ENCODE measurements around the gene GRID2. TPM values are rescaled to one million over a fixed set of nuclear protein-coding genes. Genes with fewer than 3 reads are reported as not detected.
A peak's percentile ranks its signal among the peaks of the same experiment; 100 is the strongest.

GRID2 gene
- total RNA-seq, 4 donors from 2014 or later, result 0.16 TPM; not detected in 3

DNA sequence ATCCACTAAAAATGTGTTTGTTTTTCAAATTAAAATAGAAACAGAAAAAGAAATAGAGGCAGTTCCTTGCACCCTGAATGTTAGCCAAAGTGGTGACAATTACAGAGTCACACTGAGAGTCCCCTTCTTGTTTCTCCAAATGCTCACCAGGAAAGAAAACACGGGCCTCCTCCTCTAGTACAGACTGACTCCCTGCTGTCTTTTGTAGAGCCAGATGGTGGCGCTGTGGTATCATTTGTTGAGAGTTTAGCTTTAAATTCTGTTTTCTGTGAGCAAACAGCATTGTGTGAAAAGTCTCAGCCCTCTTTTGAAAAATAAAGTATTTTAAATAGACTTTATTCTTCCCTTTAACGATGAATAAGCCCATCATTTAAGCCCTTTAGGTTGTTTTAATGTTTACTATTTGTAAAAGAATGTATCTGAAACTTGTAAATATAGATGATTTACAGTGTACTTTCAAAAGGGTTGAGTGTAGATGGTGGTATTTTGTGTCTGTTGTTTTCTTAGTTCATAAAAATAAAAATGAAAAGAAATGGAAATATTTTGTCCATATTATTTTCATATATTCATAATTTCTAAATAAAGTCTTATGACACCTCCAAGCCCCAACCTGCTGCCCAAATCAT is 1487.9 kb downstream of the GRID2 start:
- in situ Hi-C loops (cut with MboI; ENCODE audit: low pct_ligation_motif_present in 1 of 4, low pct_unique_long_range_greater_than_20kb in 1 of 4, low sequenced_read_pairs in 3 of 4), result loop anchor here in 2 of 4 donors (25.0 kb wide), 2 partner anchors 346 to 596 kb away; no protein-coding TSS in a partner anchor

DNA sequence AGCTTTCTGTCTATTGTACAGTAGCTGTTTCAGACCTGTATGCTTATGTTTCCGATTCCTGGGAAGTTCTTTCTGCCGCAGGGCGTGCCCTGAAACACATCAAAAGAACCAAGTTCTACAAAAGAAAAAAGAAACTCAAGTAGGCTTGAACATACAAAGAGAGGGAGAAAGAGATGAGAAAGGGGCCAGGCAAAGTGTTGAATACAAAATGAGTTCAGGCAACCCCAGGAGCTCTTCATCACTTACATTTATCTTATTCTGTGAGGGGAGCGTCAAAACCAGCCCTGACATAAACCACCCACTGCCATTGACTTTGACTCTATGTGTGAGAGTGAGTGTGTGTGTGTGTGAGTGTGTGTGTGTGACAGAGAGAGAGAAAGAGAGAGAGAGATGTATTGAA is 1498.3 kb downstream of the GRID2 start:
- TF ChIP-seq EP300 (IDR thresholded peaks at IDR 0.05; ENCODE audit: low read depth), result no peak
- TF ChIP-seq POLR2A (IDR thresholded peaks at IDR 0.05), result no peak
- no peak for TF ChIP-seq POLR2AphosphoS5 (IDR thresholded peaks at IDR 0.05)
- TF ChIP-seq, protein P1, sequence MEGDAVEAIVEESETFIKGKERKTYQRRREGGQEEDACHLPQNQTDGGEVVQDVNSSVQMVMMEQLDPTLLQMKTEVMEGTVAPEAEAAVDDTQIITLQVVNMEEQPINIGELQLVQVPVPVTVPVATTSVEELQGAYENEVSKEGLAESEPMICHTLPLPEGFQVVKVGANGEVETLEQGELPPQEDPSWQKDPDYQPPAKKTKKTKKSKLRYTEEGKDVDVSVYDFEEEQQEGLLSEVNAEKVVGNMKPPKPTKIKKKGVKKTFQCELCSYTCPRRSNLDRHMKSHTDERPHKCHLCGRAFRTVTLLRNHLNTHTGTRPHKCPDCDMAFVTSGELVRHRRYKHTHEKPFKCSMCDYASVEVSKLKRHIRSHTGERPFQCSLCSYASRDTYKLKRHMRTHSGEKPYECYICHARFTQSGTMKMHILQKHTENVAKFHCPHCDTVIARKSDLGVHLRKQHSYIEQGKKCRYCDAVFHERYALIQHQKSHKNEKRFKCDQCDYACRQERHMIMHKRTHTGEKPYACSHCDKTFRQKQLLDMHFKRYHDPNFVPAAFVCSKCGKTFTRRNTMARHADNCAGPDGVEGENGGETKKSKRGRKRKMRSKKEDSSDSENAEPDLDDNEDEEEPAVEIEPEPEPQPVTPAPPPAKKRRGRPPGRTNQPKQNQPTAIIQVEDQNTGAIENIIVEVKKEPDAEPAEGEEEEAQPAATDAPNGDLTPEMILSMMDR (IDR thresholded peaks at IDR 0.05), result no peak
- DNase-seq, result no peak
- Histone ChIP-seq H3K4me1 (no peaks in the 10 kb centered on the region), H3K27ac (no peak overlapping the region), H3K9me3 (no peaks in the 10 kb centered on the region), H3K36me3 (no peaks in the 10 kb centered on the region), H3K27me3 (no peaks in the 10 kb centered on the region), H3K4me3 (no peak overlapping the region)
- WGBS, 2 donors (ENCODE audit: low coverage in 1 of 2), result 83 to 93% methylated on average over 2 to 4 of the region's 4 CpGs
- intact Hi-C loops (cut with DNase I; ENCODE audit: low total_unique reads), result no loop called here
- in situ Hi-C loops (cut with MboI; ENCODE audit: low pct_ligation_motif_present in 1 of 4, low pct_unique_long_range_greater_than_20kb in 1 of 4, low sequenced_read_pairs in 3 of 4), result loop anchor here in 1 of 4 donors (25.0 kb wide), 1 partner anchor 335 kb away; no protein-coding TSS in a partner anchor

More for the DNA sequence above, 1487.9 kb downstream of the GRID2 start:
- Histone ChIP-seq H3K27me3 (no peaks in the 10 kb centered on the region), H3K27ac (no peak overlapping the region), H3K4me3 (no peak overlapping the region), H3K9me3 (no peaks in the 10 kb centered on the region), H3K4me1 (peaks cover 0 to 6% (median 0%) of the 10 kb centered on the region in 4 donors), H3K36me3 (no peaks in the 10 kb centered on the region)
- WGBS, 2 donors (ENCODE audit: low coverage in 1 of 2), result 0 to 3% methylated on average over 3 of the region's 3 CpGs
- no peak for TF ChIP-seq POLR2AphosphoS5 (IDR thresholded peaks at IDR 0.05)
- TF ChIP-seq, protein P1 (IDR thresholded peaks at IDR 0.05), result peak; percentile 70 to 82 (median 74)
- peak; percentile 64 for DNase-seq
- intact Hi-C loops (cut with DNase I; ENCODE audit: low total_unique reads), result no loop called here

DNA sequence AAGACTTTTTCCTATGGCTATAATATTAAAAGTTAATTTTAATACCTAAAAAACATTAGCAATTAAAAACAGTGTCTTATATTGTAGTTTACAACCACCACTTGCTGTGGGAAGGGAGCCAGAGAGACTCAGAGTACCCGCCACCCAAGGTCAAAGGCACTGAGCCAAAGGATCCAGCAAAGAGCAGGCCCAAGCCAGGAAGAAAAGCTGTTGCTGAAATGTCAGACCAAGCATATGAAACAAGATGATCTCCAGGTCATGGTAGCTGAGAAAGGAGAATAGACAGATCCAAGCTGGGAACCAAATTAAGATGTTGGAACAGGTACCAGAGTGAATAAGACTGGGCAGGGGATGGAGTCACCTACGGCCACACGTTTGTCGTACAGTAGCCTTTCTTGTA is 1506.0 kb downstream of the GRID2 start:
- no peak overlapping the region for H3K4me3 ChIP-seq
- no peaks in the 10 kb centered on the region for H3K27me3 ChIP-seq
- H3K4me1 ChIP-seq, result peaks cover 0 to 17% (median 7%) of the 10 kb centered on the region in 4 donors
- H3K27ac ChIP-seq, result no peak overlapping the region
- peak; percentile 40 for DNase-seq
- no peaks in the 10 kb centered on the region for H3K36me3 ChIP-seq
- no peaks in the 10 kb centered on the region for H3K9me3 ChIP-seq
- intact Hi-C loops (cut with DNase I; ENCODE audit: low total_unique reads) (no loop called here), in situ Hi-C loops (cut with MboI; ENCODE audit: low pct_ligation_motif_present in 1 of 4, low pct_unique_long_range_greater_than_20kb in 1 of 4, low sequenced_read_pairs in 3 of 4) (loop anchor here in 1 of 4 donors (25.0 kb wide), 1 partner anchor 328 kb away; no protein-coding TSS in a partner anchor)
- TF ChIP-seq POLR2AphosphoS5 (IDR thresholded peaks at IDR 0.05), result peak; percentile 22 to 79 (median 54)
- TF ChIP-seq, protein P1 (IDR thresholded peaks at IDR 0.05), result no peak
- 26 to 63% methylated on average over 4 of the region's 4 CpGs for WGBS, 2 donors (ENCODE audit: low coverage in 1 of 2)

DNA sequence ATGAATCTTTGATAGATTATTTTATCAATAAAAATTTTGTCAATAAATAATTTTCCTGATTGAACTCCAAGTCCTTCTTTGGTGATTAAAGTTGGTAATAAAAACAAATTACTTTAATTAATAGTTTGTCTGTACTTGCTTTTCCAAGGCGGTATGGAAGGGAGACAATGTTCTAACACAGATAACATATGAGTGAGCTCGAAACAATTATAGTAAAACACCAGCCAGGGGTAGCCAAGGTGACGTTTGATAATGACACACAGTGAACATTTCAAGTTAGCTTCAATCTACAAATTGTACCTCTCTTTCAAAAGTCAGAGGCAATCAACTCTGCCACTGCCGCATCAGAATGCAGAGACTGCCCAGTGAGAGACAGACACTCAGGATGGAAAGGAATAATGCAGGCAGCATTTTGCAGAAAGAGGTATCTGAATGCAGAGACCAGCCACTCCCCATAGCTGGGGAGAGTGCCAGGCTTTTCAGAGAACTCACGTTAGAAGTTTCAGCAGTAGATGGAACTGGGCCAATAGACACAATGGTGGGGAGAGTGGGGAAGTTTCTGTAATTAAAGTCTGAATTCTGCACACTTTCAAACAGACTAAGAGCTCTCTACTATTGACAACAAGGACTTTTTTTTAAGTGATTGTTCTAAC is 1506.7 kb downstream of the GRID2 start:
- in situ Hi-C loops (cut with MboI; ENCODE audit: low pct_ligation_motif_present in 1 of 4, low pct_unique_long_range_greater_than_20kb in 1 of 4, low sequenced_read_pairs in 3 of 4), result loop anchor here in 1 of 4 donors (25.0 kb wide), 1 partner anchor 327 kb away; no protein-coding TSS in a partner anchor
- intact Hi-C loops (cut with DNase I; ENCODE audit: low total_unique reads), result no loop called here
- Histone ChIP-seq H3K4me3 (no peak overlapping the region), H3K27ac (no peak overlapping the region), H3K4me1 (peaks cover 0 to 17% (median 7%) of the 10 kb centered on the region in 4 donors), H3K27me3 (no peaks in the 10 kb centered on the region), H3K9me3 (no peaks in the 10 kb centered on the region), H3K36me3 (no peaks in the 10 kb centered on the region)
- peak; percentile 37 for DNase-seq
- 34 to 39% methylated on average over 3 to 5 of the region's 5 CpGs for WGBS, 2 donors (ENCODE audit: low coverage in 1 of 2)
- TF ChIP-seq POLR2AphosphoS5 (IDR thresholded peaks at IDR 0.05) (no peak), EP300 (IDR thresholded peaks at IDR 0.05; ENCODE audit: low read depth) (no peak), POLR2A (IDR thresholded peaks at IDR 0.05) (no peak)
- TF ChIP-seq, protein P1 (IDR thresholded peaks at IDR 0.05), result no peak

Measured in transverse colon (tissue), 4 donors.